Spleen (tissue), 11 donors: ENCODE results near the gene SNU13. TPM values are rescaled to one million over a fixed set of nuclear protein-coding genes. Genes with fewer than 3 reads are reported as not detected.

Experiments used
- DNase-seq: peaks from one replicate; pipeline ENCODE4 v3.0.0-alpha.2; 2020
- H3K27ac ChIP-seq, 8 donors: fragments of 200-600 bp; sonication (generic) in 7 of 8; 1 replicate in 4 of 8; 2 replicates in 4 of 8; pipeline versions ENCODE4 v1.5.0 to v1.8.0; 2016 to 2021; ENCODE audit warnings: inconsistent platforms in 4 of 8, mild to moderate bottlenecking in 4 of 8, moderate library complexity in 1 of 8
- H3K27me3 ChIP-seq, 7 donors: fragments of 200-600 bp; sonication (generic) in 6 of 7; replicated peaks in 1 of 7; 1 replicate in 4 of 7; 2 replicates in 3 of 7; pipeline versions ENCODE4 v1.5.0 to v1.8.0; 2016 to 2021; ENCODE audit warnings: inconsistent platforms in 3 of 7, mild to moderate bottlenecking in 1 of 7
- H3K36me3 ChIP-seq, 6 donors: fragments of 200-600 bp; sonication (generic) in 5 of 6; 1 replicate in 4 of 6; 2 replicates in 2 of 6; pipeline versions ENCODE4 v1.5.0 to v1.8.0; 2016 to 2021; ENCODE audit warnings: inconsistent platforms in 2 of 6
- H3K4me1 ChIP-seq, 6 donors: fragments of 200-600 bp; sonication (generic) in 5 of 6; 1 replicate in 3 of 6; 2 replicates in 3 of 6; pipeline versions ENCODE4 v1.5.0 to v1.8.0; 2016 to 2021; ENCODE audit warnings: inconsistent platforms in 3 of 6
- H3K4me3 ChIP-seq, 8 donors: fragments of 200-600 bp; sonication (generic) in 7 of 8; 1 replicate in 4 of 8; 2 replicates in 4 of 8; pipeline versions ENCODE4 v1.5.0 to v1.8.0; 2016 to 2021; ENCODE audit warnings: inconsistent platforms in 4 of 8, mild to moderate bottlenecking in 4 of 8, moderate library complexity in 2 of 8
- H3K9me3 ChIP-seq, 8 donors: fragments of 200-600 bp; sonication (generic) in 7 of 8; 1 replicate in 4 of 8; 2 replicates in 4 of 8; pipeline versions ENCODE4 v1.5.0 to v1.8.0; 2016 to 2021; ENCODE audit warnings: inconsistent platforms in 4 of 8
- POLR2A ChIP-seq, 3 donors: fragments of 450-650 bp; IDR thresholded peaks; one replicate each; pipeline ENCODE4 v1.5.1; 2017; ENCODE audit warnings: antibody characterized with exemption in 3 of 3, mild to moderate bottlenecking in 1 of 3
- POLR2AphosphoS5 ChIP-seq, 3 donors: sonication (generic); formaldehyde crosslinking; IDR thresholded peaks; one replicate each; pipeline ENCODE4 v1.5.1; 2017; ENCODE audit warnings: antibody characterized with exemption in 3 of 3
- WGBS, 5 donors: extraction: QIAGEN DNeasy Blood & Tissue Kit in 3 of 5; methylation state at CpG; one replicate each; pipeline versions ENCODE4 v1.1.5 to v1.1.7; 2013 to 2018; 5-methylcytosine and 5-hydroxymethylcytosine counted together
- intact Hi-C: fragments of 100-400 bp; cut with DNase I; formaldehyde crosslinking; loops from one replicate; pipeline ENCODE4 v1.15.0; 2023; ENCODE audit warnings: low total_unique reads
- polyA plus RNA-seq, 3 donors: library from polyadenylated mRNA; stranded (reverse); fragments of 200-250 nt; gene quantifications; one replicate each; pipeline ENCODE4 v1.2.1, GENCODE V29; 2013
- small RNA-seq, 4 donors: library from RNA; depleted of rRNA; stranded (forward); fragments of <200 nt; gene quantifications; one replicate each; pipeline ENCODE3, GENCODE V24; 2016
- total RNA-seq, 7 donors: library from RNA; depleted of rRNA in 3 of 7; stranded (reverse); fragments of >200 nt in 3 of 7; fragmentation: NEBNext Ultra II Directional in 4 of 7; extraction: Animal tissue kit (Norgen Biotek cat#: 25700) in 4 of 7; gene quantifications; one replicate each; pipeline versions ENCODE4 v1.1.0 to v1.2.1, GENCODE V29; 2016 to 2021
- TF ChIP-seq, protein P1 (sequence below), 11 experiments: fragments of 200-600 bp in 7 of 11; fragments of 450-650 bp in 4 of 11; sonication (generic) in 4 of 11; IDR thresholded peaks in 8 of 11; conservative IDR thresholded peaks in 3 of 11; 1 replicate in 7 of 11; 2 replicates in 4 of 11; pipeline versions ENCODE4 v1.4.0 to v1.8.0; 2016 to 2021; ENCODE audit warnings: antibody characterized with exemption in 11 of 11, inconsistent platforms in 4 of 11, mild to moderate bottlenecking in 1 of 11
- donor health status: healthy with polysubstance abuse.
- donor health status: DM: no; HTN: no; CAD: no; lungs with moderate emphysema.
- donor health status: DM: no; HTN: no; CAD: no.
- donor health status: Bipolar disorder and iron deficiency.
- donor health status: healthy.
- donor health status: DM: no; HTN: no; CAD: no.
- donor health status: DM: yes; HTN: yes; CAD: no.

SNU13 gene
- total and polyA plus RNA-seq, 10 donors, result 89.0 to 165 (median 111) TPM

DNA sequence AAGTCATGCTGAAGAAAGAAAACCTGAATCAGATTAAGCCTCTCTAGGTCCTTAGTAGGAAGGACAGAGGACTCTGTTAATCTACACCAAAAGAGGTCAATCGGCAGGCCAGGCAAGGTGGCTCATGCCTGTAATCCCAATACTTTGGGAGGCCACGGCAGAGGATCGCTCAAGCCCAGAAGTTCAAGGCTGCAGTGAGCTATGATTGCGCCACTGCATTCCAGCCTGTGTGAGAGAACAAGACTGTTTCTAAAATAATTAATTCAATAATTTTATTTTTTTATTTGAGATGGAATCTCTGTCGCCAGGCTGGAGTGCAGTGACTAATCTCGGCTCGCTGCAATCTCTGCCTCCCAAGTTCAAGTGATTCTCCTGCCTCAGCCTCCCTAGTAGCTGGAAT is 63.1 kb downstream of the SNU13 start:
- H3K27ac ChIP-seq, result no peak overlapping the region
- WGBS, 5 donors, result 93 to 99% (median 97%) methylated on average over 7 of the region's 7 CpGs
- peaks cover 16 to 59% (median 26%) of the 10 kb centered on the region in 6 donors for H3K4me1 ChIP-seq
- peak; percentile 29 for DNase-seq
- H3K9me3 ChIP-seq, result no peaks in the 10 kb centered on the region
- H3K27me3 ChIP-seq, result no peaks in the 10 kb centered on the region
- intact Hi-C loops, result no loop called here
- TF ChIP-seq POLR2A (IDR thresholded peaks at IDR 0.05) (no peak), POLR2AphosphoS5 (IDR thresholded peaks at IDR 0.05) (no peak)
- TF ChIP-seq, protein P1, sequence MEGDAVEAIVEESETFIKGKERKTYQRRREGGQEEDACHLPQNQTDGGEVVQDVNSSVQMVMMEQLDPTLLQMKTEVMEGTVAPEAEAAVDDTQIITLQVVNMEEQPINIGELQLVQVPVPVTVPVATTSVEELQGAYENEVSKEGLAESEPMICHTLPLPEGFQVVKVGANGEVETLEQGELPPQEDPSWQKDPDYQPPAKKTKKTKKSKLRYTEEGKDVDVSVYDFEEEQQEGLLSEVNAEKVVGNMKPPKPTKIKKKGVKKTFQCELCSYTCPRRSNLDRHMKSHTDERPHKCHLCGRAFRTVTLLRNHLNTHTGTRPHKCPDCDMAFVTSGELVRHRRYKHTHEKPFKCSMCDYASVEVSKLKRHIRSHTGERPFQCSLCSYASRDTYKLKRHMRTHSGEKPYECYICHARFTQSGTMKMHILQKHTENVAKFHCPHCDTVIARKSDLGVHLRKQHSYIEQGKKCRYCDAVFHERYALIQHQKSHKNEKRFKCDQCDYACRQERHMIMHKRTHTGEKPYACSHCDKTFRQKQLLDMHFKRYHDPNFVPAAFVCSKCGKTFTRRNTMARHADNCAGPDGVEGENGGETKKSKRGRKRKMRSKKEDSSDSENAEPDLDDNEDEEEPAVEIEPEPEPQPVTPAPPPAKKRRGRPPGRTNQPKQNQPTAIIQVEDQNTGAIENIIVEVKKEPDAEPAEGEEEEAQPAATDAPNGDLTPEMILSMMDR (IDR thresholded peaks at IDR 0.05 in 8 of 11, conservative IDR thresholded peaks at IDR 0.05 in 3 of 11), result no peak
- H3K36me3 ChIP-seq, result peaks cover 6 to 86% (median 77%) of the 10 kb centered on the region in 6 donors
- H3K4me3 ChIP-seq, result no peak overlapping the region

Small RNA genes within 50 kb of the gene (small RNA-seq; reads per million reads assigned to genes)
- gene HMGN2P10 (0 reads per million in 4 donors), gene RF00019 (0 reads per million in 4 donors), gene RNU6-476P (0 reads per million in 4 donors), gene RNU6ATAC22P (0 reads per million in 4 donors)

Other genes with a start within 250 kb of the SNU13 start
- gene TOB2, start 242.1 kb downstream of the SNU13 start, total RNA-seq, result 10 to 100 TPM; 30.9 to 52.4 (median 44.8) TPM
- gene TOB2, start 242.1 kb downstream of the SNU13 start, polyA plus RNA-seq, result 10 to 100 TPM in 1 of 3 donors, 1 to 10 TPM in 2; 7.5 to 17.1 (median 8.9) TPM
- 10 to 100 TPM; 29.6 to 41.2 (median 34.7) TPM for gene PHF5A, start 220.2 kb downstream of the SNU13 start, total RNA-seq
- 10 to 100 TPM; 35.3 to 67.5 (median 50.3) TPM for gene PHF5A, start 220.2 kb downstream of the SNU13 start, polyA plus RNA-seq
- 10 to 100 TPM; 51.7 to 82.0 (median 76.2) TPM for gene ACO2, start 219.8 kb downstream of the SNU13 start, total RNA-seq
- gene ACO2, start 219.8 kb downstream of the SNU13 start, polyA plus RNA-seq, result 10 to 100 TPM; 21.4 to 31.7 (median 25.5) TPM
- 10 to 100 TPM; 14.4 to 30.9 (median 22.4) TPM for gene POLR3H, start 144.4 kb downstream of the SNU13 start, total RNA-seq
- 10 to 100 TPM; 12.6 to 24.3 (median 14.6) TPM for gene POLR3H, start 144.4 kb downstream of the SNU13 start, polyA plus RNA-seq
- gene CSDC2, start 127.9 kb downstream of the SNU13 start, total RNA-seq, result under 1 TPM in 4 of 7 donors, not detected in 3; 0.19 to 0.73 (median 0.28) TPM
- under 1 TPM; 0.37 to 0.73 (median 0.58) TPM for gene CSDC2, start 127.9 kb downstream of the SNU13 start, polyA plus RNA-seq
- 10 to 100 TPM; 15.1 to 25.0 (median 15.9) TPM for gene PMM1, start 99.0 kb downstream of the SNU13 start, total RNA-seq
- gene PMM1, start 99.0 kb downstream of the SNU13 start, polyA plus RNA-seq, result 10 to 100 TPM; 18.9 to 20.2 (median 20.2) TPM
- gene DESI1, start 67.8 kb downstream of the SNU13 start, total RNA-seq, result 10 to 100 TPM; 17.5 to 29.8 (median 24.5) TPM
- gene DESI1, start 67.8 kb downstream of the SNU13 start, polyA plus RNA-seq, result 10 to 100 TPM in 1 of 3 donors, 1 to 10 TPM in 2; 8.1 to 13.5 (median 9.8) TPM
- 100 to 1,000 TPM; 122 to 183 (median 156) TPM for gene XRCC6, start 67.6 kb downstream of the SNU13 start, total RNA-seq
- gene XRCC6, start 67.6 kb downstream of the SNU13 start, polyA plus RNA-seq, result 100 to 1,000 TPM in 2 of 3 donors, 10 to 100 TPM in 1; 93.6 to 129 (median 128) TPM
- gene MEI1, start 10.6 kb upstream of the SNU13 start, total RNA-seq, result 10 to 100 TPM; 17.7 to 56.5 (median 26.9) TPM
- gene MEI1, start 10.6 kb upstream of the SNU13 start, polyA plus RNA-seq, result 10 to 100 TPM; 19.9 to 22.6 (median 21.5) TPM
- gene CCDC134, start 111.8 kb upstream of the SNU13 start, total RNA-seq, result 10 to 100 TPM in 3 of 7 donors, 1 to 10 TPM in 4; 8.9 to 11.8 (median 10.0) TPM
- 1 to 10 TPM in 2 of 3 donors, under 1 TPM in 1; 0.54 to 2.4 (median 1.2) TPM for gene CCDC134, start 111.8 kb upstream of the SNU13 start, polyA plus RNA-seq
- gene SREBF2, start 144.2 kb upstream of the SNU13 start, total RNA-seq, result 100 to 1,000 TPM in 1 of 7 donors, 10 to 100 TPM in 6; 47.6 to 104 (median 64.0) TPM
- gene SREBF2, start 144.2 kb upstream of the SNU13 start, polyA plus RNA-seq, result 10 to 100 TPM; 19.4 to 49.4 (median 29.7) TPM
- 1 to 10 TPM in 6 of 7 donors, under 1 TPM in 1; 0.51 to 5.9 (median 3.6) TPM for gene SHISA8, start 226.2 kb upstream of the SNU13 start, total RNA-seq
- 1 to 10 TPM; 1.2 to 2.0 (median 1.4) TPM for gene SHISA8, start 226.2 kb upstream of the SNU13 start, polyA plus RNA-seq
- gene TNFRSF13C, start 237.9 kb upstream of the SNU13 start, total RNA-seq, result 100 to 1,000 TPM in 1 of 7 donors, 10 to 100 TPM in 6; 65.3 to 144 (median 84.2) TPM
- 10 to 100 TPM; 57.8 to 95.5 (median 65.9) TPM for gene TNFRSF13C, start 237.9 kb upstream of the SNU13 start, polyA plus RNA-seq